ENCODE data around the gene RASGRP4.

- no peak for TF ChIP-seq CTCF (IDR thresholded peaks at IDR 0.05)
- TF ChIP-seq POLR2A (IDR thresholded peaks at IDR 0.05), result no peak
These were observed 56.4 kb downstream of the RASGRP4 start for GRCh38 chr19:38369584-38369983.
